NCI-H1417 (cell line): ENCODE measurements around the gene ATP13A1.
"Not testable (repeated sequence)": the region's sequence is repeated elsewhere in the genome, so short reads cannot be mapped to it uniquely, and the experiment has no call there.

Experiments
- DNase-seq, 3 experiments: peaks; one replicate each; lab custom pipeline; 2025; lab: John Stamatoyannopoulos, UW

The ATP13A1 gene

DNA sequence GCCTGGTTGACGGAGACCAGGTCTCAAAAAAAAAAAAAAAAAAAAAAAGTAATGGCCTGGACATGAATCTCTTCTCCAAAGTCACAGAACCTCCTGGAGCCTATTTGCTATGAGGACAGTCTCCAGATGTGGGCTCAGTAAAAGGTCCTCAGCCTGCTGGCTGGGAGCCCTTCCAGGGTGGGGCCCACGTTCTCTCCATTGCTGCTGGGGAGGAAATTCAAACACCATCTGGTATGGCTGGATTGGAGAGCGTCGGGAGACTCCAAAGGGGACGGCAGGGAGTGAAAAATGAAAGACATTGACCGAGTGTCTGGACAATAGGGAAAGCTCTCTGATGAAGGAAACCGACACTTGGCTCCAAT is 43.6 kb downstream of the ATP13A1 start:
- peak in 1 of 3 experiments; percentile 6 for DNase-seq

DNA sequence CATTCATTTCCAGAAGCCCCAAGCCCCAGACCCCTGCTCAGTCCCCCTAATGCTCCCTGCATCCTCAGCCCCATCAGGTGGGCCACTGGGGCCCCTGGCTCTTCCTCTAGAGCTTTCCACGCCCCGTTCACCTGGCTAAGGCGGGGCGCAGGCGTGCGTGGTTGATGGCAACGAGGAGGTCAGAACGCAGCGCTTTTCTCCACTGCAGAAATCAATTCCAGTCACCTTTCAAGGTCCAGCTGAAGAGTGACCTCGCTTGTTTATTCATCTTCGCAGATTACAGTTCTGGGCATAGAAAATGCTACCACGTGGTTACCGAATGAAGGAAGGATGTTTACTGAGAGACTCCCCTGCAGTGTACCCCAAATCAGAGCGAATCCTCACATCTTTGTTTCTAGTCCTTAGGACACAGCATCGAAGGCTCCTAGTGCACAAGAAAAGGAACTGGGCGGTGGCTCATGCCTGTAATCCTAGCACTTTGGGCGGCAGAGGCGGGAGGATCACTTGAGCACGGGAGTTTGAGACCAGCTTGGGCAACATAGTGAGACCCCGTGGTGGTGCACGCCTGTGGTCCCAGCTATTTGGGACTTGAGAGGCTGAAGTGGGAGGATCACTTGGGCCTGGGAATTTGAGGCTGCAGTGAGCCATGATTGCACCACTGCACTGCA is 44.2 kb downstream of the ATP13A1 start:
- peak in 2 of 3 experiments; percentile 4 to 72 for DNase-seq

DNA sequence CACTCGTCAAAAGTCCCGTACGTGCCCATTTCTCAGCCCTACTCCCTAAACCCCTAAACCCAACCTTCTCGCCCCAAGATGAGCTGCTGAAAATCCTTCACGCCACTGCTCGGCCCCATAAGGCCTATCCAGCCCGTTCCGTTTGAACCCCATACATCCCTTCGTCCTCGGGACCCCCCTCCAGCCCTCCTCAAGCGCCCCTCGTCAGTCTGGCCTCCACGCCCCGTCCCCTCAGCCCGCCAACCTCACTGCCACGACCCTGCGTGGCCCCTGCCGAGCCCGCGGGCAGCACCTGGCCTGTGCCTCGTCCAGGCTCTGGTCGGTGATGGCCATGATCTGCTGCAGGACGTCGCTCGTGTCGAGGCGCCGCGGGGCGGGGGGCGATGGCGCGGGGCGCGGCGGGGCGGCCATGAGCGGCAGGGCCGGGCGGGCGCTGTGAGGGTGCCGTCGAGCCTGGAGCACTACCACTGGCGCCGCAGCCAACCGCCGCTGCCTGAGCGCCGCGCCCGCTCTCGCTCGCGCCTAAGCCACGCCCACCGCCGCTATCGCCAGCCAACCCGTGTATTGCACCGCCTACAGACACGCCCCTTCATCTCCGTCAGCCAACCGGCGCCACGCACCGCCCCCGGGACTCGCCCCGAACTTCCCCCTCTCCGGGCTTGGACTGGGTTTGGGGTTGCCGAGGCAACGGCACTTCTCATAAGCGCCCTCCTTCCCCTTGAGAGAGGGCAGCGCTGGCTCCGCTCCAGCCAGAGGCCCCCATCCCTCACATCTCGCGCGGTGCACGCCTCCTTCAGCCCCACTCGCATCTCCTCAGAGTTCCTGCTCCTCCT is 45.0 kb downstream of the ATP13A1 start, which contains the start of gene PBX4:
Gene PBX4, minus strand, starts transcription at position 469 of the 833 bp plus-strand sequence. Its CDS starts 58 bp downstream, at position 411.
- DNase-seq: peak; percentile 91 to 99 (median 95)

DNA sequence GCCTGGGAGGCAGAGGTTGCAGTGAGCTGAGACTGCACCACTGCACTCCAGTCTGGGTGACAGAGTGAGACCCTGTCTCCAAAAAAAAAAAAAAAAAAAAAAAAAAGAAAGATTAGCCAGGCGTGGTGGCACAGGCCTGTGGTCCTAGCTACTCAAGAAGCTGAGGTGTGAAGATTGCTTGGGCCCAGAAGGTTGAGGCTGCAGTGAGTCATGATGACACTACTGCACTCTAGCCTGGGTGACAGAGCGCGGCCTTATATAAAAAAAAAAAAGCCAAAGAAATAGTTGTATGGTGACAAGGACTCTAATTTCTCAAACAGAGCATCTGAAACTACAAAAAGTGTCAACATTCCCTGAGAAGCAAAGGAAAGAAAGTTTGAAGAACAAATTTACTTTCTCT is 48.4 kb downstream of the ATP13A1 start:
- DNase-seq: no peak

DNA sequence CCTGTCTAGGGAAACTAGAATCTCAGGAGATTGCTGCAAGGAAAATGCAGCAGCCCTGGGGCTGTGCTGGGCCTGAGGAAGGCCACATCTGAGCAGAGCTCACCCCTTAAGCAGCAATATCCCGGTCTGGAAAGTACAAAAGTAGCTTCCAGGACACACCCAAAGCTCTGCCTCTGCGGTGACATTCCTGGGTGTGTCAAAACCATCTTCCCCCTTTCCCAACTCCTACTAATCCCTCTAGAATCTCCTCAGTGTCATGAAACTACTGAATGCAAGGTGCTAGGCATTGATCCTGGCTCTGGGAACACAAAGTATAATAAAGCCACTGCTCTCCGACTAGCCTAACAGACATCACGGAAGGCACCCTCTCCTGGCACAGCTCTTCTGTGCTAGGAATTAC is 50.0 kb downstream of the ATP13A1 start:
- no peak for DNase-seq

DNA sequence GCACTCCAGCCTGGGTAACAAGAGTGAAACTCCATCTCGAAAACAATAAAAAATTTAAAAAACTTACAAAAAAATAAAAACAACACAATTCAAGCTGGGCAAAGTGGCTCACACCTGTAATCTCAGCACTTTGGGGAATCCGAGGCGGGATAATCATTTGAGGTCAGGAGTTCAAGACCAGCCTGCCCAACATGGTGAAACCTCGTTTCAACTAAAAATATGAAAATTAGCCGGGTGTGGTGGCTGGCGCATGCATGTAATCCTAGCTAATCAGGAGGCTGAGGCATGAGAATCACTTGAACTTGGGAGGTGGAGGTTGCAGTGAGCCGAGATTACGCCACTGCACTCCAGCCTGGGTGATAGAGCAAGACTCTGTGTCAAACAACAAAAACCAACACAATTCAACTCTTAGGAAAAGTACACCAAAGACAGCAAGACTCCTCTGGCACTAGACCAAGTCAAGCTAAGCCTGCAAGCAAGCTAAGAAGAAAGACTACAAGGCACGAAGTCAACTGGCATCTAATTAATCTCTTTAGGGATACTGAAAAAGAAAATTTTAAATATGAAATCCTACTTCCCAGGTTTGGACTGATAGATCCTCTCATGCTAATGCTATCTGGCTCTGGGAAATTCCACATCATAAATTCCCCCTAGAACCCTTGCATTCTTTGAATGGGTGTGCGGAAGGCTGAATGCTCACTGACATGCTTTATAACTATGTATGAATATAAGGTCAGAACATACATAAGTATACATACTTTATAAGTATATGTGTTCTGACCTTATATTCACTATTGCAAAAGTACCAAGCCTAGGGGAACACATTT is 52.9 kb downstream of the ATP13A1 start:
- DNase-seq: no peak

DNA sequence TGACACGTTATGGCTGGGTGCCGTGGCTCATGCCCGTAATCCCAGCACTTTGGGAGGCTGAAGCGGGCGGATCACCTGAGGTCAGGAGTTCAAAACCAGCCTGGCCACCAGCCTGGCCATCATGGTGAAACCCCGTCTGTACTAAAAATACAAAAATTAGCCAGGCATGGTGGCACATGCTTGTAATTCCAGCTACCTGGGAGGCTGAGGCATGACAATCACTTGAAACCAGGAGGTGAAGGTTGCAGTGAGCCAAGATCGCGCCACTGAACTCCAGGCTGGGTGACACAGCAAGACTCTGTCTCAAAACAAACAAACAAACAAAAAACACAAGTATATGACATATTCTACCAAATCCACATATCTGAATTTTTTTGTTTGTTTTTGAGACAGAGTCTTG is 56.8 kb downstream of the ATP13A1 start:
- DNase-seq: not testable (repeated sequence)

DNA sequence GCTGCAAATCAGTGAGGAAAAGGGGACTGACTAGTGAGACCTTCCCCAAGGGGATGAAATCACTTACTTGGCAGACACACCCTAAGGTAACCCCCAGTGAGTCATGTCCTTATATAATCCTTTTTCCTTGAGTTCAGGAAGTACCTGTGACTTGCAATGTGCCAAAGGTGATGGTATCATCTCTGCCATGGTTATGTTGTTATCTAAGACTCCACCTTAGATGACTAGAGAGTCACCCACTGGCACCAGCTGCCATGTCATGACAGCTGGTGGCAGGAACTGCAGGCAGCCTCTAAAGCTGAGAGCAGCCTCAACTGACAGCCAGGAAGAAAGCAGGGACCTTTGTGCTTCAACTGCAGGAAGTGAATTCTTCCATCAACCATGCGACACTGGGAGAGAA is 57.5 kb downstream of the ATP13A1 start:
- DNase-seq: no peak

DNA sequence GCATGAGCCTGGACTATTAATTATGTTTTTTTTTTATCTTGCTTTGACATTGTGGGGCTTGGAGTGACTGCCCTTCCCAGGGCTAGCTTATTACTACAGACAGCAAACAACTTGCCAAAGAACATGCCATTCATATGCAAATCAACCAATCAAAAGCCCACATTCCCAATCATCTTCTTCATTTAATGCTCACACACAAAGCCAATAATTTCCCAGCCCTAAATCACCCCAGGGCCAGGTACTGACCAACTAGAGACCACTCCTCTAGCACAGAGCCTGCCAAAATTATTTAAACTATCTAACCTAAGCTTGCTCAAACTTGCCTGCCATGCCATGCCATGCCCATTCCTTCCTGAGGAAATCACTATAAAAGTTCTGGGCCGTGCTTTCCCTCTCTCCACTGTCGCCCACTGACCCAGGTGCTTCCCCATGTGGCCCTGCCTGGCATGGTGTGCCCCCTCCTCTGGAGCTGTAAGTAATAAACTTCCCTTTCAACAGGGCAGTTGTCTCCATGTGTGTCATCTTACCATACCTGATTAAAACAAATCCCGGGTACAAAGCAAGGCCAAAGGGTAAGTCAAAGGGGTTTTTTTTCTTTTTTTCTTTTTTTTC is 60.7 kb downstream of the ATP13A1 start:
- DNase-seq: peak in 1 of 3 experiments; percentile 34

DNA sequence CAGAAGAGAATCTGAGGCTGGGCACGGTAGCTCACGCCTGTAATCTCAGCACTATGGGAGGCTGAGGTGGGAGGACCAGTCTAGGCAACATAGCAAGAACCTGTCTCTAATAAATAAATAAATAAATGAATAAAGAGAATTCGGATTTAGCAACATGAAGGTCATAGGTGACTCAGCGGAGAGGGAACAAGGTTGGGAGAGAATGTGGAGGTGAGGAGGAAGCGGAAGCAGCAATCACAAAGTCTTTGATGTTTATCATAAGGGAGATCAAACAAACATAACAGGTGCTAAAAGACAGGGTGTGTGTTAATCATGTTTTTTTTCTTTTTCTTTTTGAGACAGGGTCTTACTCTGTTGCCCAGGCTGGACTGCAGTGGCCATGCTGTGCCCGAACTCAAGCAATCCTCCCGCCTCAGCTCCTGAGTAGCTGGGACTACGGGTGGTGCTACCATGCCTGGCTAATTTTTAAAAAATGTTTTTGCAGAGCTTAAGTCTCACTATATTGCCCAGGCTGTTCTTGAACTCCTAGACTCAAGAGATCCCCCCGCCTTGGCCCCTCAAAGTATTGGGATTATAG is 61.3 kb downstream of the ATP13A1 start:
- no peak for DNase-seq

DNA sequence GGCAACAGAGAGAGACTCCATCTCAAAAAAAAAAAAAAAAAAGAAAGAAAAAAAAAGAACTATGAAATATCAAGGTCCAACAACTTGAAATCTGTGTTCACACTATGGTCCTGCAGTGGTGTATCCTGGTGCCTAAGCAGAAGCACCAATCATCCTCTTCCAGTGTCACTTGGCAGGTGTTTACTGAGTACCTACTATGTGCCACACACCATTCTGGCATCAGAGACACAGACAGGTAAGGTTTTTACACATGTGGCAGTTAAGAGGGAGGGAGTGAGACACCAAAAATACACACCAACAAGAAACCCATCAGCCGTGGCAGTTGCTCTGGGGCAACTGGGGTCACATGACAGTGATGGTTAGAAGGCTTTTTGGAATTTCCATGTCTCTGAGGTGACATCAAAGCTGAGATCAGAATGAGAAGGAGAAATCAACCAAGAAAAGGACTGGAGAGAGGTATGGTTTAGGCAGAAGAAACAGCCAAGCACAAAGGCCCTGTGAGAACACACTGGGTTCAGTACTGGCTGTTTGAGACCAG is 62.6 kb downstream of the ATP13A1 start:
- no peak for DNase-seq

DNA sequence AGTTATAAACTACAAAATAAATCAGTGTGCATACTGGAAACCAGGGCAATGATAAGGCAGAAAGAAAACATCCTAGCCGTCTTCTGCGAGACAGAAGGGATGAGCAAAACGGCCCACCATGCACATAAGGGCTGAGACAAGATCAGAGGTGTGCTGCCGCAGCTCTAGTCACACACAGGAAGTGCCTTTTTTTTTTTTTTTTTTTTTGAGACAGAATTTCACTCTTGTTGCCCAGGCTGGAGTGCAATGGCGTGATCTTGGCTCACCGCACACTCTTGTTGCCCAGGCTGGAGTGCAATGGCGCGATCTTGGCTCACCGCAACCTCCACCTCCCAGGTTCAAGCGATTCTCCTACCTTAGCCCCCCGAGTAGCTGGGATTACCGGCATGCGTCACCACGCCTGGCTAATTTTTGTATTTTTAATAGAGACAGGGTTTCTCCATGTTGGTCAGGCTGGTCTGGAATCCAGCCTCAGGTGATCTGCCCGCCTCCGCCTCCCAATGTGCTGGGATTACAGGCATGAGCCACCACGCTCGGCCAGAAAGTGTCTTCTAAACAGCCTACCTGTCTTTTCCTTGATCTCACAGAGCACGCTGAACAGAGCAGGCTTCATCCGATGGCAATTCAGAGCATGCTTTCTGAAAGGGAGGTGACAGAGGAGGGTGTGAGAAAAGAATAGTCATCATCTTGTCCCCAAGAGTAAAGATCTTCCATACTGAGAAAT is 64.6 kb downstream of the ATP13A1 start:
- DNase-seq: not testable (repeated sequence)

DNA sequence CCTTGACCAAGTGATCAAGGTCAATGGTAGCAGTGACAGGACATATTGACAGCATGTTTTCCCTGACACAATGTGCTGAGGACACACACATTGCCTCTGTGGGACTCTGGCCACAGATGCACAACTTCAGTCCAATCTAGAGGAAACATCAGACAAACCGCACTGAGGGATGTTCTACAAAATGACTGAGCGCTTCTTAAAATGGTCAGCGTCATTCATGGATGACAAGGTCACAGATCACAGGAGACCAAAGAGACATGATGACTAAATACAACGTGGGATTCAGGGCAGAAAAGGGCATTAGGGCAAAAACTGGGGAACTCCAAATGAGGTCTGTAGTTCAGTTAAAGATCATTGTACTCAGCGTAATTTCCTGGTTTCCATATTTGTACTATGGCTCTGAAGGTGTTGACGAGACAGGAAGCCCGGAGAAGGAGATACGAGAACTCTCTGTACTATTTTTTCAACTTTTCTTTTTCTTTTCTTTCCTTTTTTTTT is 65.6 kb downstream of the ATP13A1 start:
- DNase-seq: no peak
